ENCODE measurements around the gene ADAMTSL4. TPM values are rescaled to one million over a fixed set of nuclear protein-coding genes. Genes with fewer than 3 reads are reported as not detected.
"Not testable (repeated sequence)": the region's sequence is repeated elsewhere in the genome, so short reads cannot be mapped to it uniquely, and the experiment has no call there.

The ADAMTSL4 gene
- total and polyA plus RNA-seq, 7 experiments from 2014 or later, result 0.14 to 27.7 (median 0.68) TPM

GRCh38 chr1:150580966-150581365 lies 31.8 kb downstream of the ADAMTSL4 start:
- peaks cover 13 to 27% (median 19%) of the 10 kb centered on the region in 7 donors for H3K4me1 Mint-ChIP-seq
- H3K4me1 ChIP-seq (ENCODE audit: control insufficient read depth in 2 of 2, insufficient read depth in 2 of 2, low read length in 2 of 2); H3K27me3 ChIP-seq (ENCODE audit: control insufficient read depth in 2 of 2, insufficient read depth in 2 of 2, low read length in 2 of 2); H3K27me3 Mint-ChIP-seq; H3K4me3 ChIP-seq (ENCODE audit: low read length); DNase-seq; H3K9me3 ChIP-seq (ENCODE audit: control insufficient read depth in 2 of 3, low read length in 3 of 3); ATAC-seq; H3K9me3 Mint-ChIP-seq; intact Hi-C loops (cut with micrococcal nuclease): not testable (repeated sequence)
- Histone ChIP-seq H3K36me3 (ENCODE audit: control insufficient read depth in 2 of 3, insufficient read depth in 3 of 3, low read length in 3 of 3) (peaks cover 21 to 31% (median 26%) of the 10 kb centered on the region in 3 experiments), H3K27ac (ENCODE audit: low read depth, low read length) (peak overlapping the region; percentile 8)
- peaks cover 21 to 41% (median 32%) of the 10 kb centered on the region in 5 donors for H3K36me3 Mint-ChIP-seq
- ChIA-PET POLR2A (interaction anchor here (1.0 to 18.9 kb wide), 7 partner anchors 8 to 116 kb away, joined by 3 to 1237 read pairs (median 10); partner anchors contain the start of genes ENSA and GOLPH3L), CTCF (interaction anchor here (17.1 kb wide), 1 partner anchor 18 kb away, joined by 300 read pairs; no protein-coding TSS in a partner anchor)
- peak overlapping the region; percentile 95 to 98 (median 96) for H3K27ac Mint-ChIP-seq
- peak overlapping the region in 9 of 10 donors; percentile 0 to 99 (median 87) for H3K4me3 Mint-ChIP-seq

DNA sequence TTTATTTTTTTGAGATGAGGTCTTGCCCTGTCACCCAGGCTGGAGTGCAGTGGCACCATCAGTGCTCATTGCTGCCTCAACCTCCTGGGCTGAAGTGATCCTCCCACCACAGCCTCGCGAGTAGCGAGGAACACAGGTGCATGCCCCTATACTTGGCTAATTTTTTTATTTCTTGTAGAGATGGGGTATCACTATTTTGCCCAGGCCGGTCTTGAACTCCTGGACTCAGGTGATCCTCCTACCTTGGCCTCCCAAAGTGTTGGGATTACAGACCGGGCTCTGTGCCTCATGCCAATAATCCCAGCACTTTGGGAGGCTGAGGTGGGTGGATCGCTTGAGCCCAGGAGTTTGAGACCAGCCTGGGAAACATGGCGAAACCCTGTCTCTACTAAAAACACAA lies 32.2 kb downstream of the ADAMTSL4 start:
- H3K27me3 Mint-ChIP-seq; H3K4me3 Mint-ChIP-seq; ATAC-seq; DNase-seq; H3K9me3 ChIP-seq (ENCODE audit: control insufficient read depth in 2 of 3, low read length in 3 of 3); H3K27me3 ChIP-seq (ENCODE audit: control insufficient read depth in 2 of 2, insufficient read depth in 2 of 2, low read length in 2 of 2); H3K4me1 ChIP-seq (ENCODE audit: control insufficient read depth in 2 of 2, insufficient read depth in 2 of 2, low read length in 2 of 2); H3K9me3 Mint-ChIP-seq; intact Hi-C loops (cut with micrococcal nuclease); H3K4me3 ChIP-seq (ENCODE audit: low read length): not testable (repeated sequence)
- POLR2A ChIA-PET, result interaction anchor here (1.0 to 18.9 kb wide), 3 partner anchors 16 to 111 kb away, joined by 3 to 1237 read pairs (median 7); partner anchors contain the start of gene ENSA
- peak overlapping the region; percentile 8 for H3K27ac ChIP-seq (ENCODE audit: low read depth, low read length)
- Mint-ChIP-seq H3K36me3 (peaks cover 16 to 37% (median 28%) of the 10 kb centered on the region in 5 donors), H3K4me1 (peaks cover 10 to 23% (median 19%) of the 10 kb centered on the region in 7 donors), H3K27ac (peak overlapping the region in 2 of 9 donors; percentile 3 to 98)
- CTCF ChIA-PET, result interaction anchor here (17.1 kb wide), 1 partner anchor 18 kb away, joined by 300 read pairs; no protein-coding TSS in a partner anchor
- H3K36me3 ChIP-seq (ENCODE audit: control insufficient read depth in 2 of 3, insufficient read depth in 3 of 3, low read length in 3 of 3), result peaks cover 16 to 27% (median 21%) of the 10 kb centered on the region in 3 experiments

GRCh38 chr1:150581962-150582361 lies 32.8 kb downstream of the ADAMTSL4 start:
- ATAC-seq; H3K27me3 Mint-ChIP-seq; H3K4me3 ChIP-seq (ENCODE audit: low read length); H3K27ac ChIP-seq (ENCODE audit: low read depth, low read length); H3K4me3 Mint-ChIP-seq; H3K9me3 Mint-ChIP-seq; H3K9me3 ChIP-seq (ENCODE audit: control insufficient read depth in 2 of 3, low read length in 3 of 3); H3K4me1 ChIP-seq (ENCODE audit: control insufficient read depth in 2 of 2, insufficient read depth in 2 of 2, low read length in 2 of 2); DNase-seq; H3K27me3 ChIP-seq (ENCODE audit: control insufficient read depth in 2 of 2, insufficient read depth in 2 of 2, low read length in 2 of 2); intact Hi-C loops (cut with micrococcal nuclease): not testable (repeated sequence)
- Mint-ChIP-seq H3K4me1 (peaks cover 10 to 23% (median 19%) of the 10 kb centered on the region in 7 donors), H3K27ac (peak overlapping the region in 1 of 9 donors; percentile 52), H3K36me3 (peaks cover 14 to 33% (median 22%) of the 10 kb centered on the region in 5 donors)
- CTCF ChIA-PET, result interaction anchor here (17.1 kb wide), 1 partner anchor 19 kb away, joined by 300 read pairs; no protein-coding TSS in a partner anchor
- peaks cover 11 to 21% (median 16%) of the 10 kb centered on the region in 3 experiments for H3K36me3 ChIP-seq (ENCODE audit: control insufficient read depth in 2 of 3, insufficient read depth in 3 of 3, low read length in 3 of 3)
- POLR2A ChIA-PET, result interaction anchor here (1.8 to 18.9 kb wide), 2 partner anchors 17 to 47 kb away, joined by 7 to 1237 read pairs; partner anchors contain the start of gene ENSA

DNA sequence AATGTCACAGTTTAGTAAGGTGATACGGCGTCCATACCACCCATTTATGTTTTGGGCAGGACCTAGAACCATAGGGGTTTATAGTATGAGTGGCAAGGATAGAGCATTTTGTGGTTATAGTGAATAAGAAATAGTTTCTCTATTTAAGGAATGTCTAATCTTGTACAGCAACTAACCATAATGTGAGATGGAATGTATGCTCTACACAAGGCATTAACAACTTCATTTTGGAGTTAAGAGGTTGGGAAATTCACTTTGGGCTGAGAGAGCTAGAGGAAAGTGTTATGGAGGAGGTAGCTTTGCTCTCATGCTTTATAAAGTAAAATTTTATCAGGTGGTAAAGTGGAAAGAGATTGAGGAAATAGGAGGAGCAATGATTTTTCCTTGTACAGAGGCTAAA lies 33.2 kb downstream of the ADAMTSL4 start:
- intact Hi-C loops (cut with micrococcal nuclease), result no loop called here
- H3K36me3 Mint-ChIP-seq, result peaks cover 10 to 29% (median 18%) of the 10 kb centered on the region in 5 donors
- ChIA-PET CTCF (interaction anchor here (17.1 kb wide), 1 partner anchor 19 kb away, joined by 300 read pairs; no protein-coding TSS in a partner anchor), POLR2A (interaction anchor here (1.8 to 18.9 kb wide), 2 partner anchors 17 to 47 kb away, joined by 7 to 1237 read pairs; partner anchors contain the start of gene ENSA)
- peaks cover 0 to 9% (median 0%) of the 10 kb centered on the region in 11 donors for H3K9me3 Mint-ChIP-seq
- ATAC-seq (no peak), DNase-seq (no peak)
- peaks cover 0 to 7% (median 0%) of the 10 kb centered on the region in 5 donors for H3K27me3 Mint-ChIP-seq
- H3K27me3 ChIP-seq (ENCODE audit: control insufficient read depth in 2 of 2, insufficient read depth in 2 of 2, low read length in 2 of 2), result no peaks in the 10 kb centered on the region
- no peak overlapping the region for H3K4me3 ChIP-seq (ENCODE audit: low read length)
- H3K4me1 Mint-ChIP-seq, result peaks cover 10 to 23% (median 19%) of the 10 kb centered on the region in 7 donors
- no peaks in the 10 kb centered on the region for H3K9me3 ChIP-seq (ENCODE audit: control insufficient read depth in 2 of 3, low read length in 3 of 3)
- H3K36me3 ChIP-seq (ENCODE audit: control insufficient read depth in 2 of 3, insufficient read depth in 3 of 3, low read length in 3 of 3), result peaks cover 7 to 17% (median 12%) of the 10 kb centered on the region in 3 experiments
- no peaks in the 10 kb centered on the region for H3K4me1 ChIP-seq (ENCODE audit: control insufficient read depth in 2 of 2, insufficient read depth in 2 of 2, low read length in 2 of 2)
- H3K4me3 Mint-ChIP-seq, result no peak overlapping the region
- H3K27ac Mint-ChIP-seq, result peak overlapping the region in 3 of 9 donors; percentile 52 to 87 (median 70)
- H3K27ac ChIP-seq (ENCODE audit: low read depth, low read length), result no peak overlapping the region

GRCh38 chr1:150596095-150596892 lies 47.1 kb downstream of the ADAMTSL4 start:
- Histone ChIP-seq H3K9me3 (ENCODE audit: control insufficient read depth in 2 of 3, low read length in 3 of 3) (no peaks in the 10 kb centered on the region), H3K27ac (ENCODE audit: low read depth, low read length) (no peak overlapping the region), H3K27me3 (ENCODE audit: control insufficient read depth in 2 of 2, insufficient read depth in 2 of 2, low read length in 2 of 2) (no peaks in the 10 kb centered on the region), H3K36me3 (ENCODE audit: control insufficient read depth in 2 of 3, insufficient read depth in 3 of 3, low read length in 3 of 3) (no peaks in the 10 kb centered on the region), H3K4me3 (ENCODE audit: low read length) (no peak overlapping the region), H3K4me1 (ENCODE audit: control insufficient read depth in 2 of 2, insufficient read depth in 2 of 2, low read length in 2 of 2) (no peaks in the 10 kb centered on the region)
- H3K27me3 Mint-ChIP-seq, result no peaks in the 10 kb centered on the region
- DNase-seq (no peak), ATAC-seq (no peak)
- ChIA-PET POLR2A (interaction anchor here (1.3 kb wide), 1 partner anchor 35 kb away, joined by 3 read pairs; no protein-coding TSS in a partner anchor), CTCF (no interaction called here)
- H3K36me3 Mint-ChIP-seq, result peaks cover 0 to 19% (median 14%) of the 10 kb centered on the region in 5 donors
- intact Hi-C loops (cut with micrococcal nuclease), result no loop called here
- no peaks in the 10 kb centered on the region for H3K9me3 Mint-ChIP-seq
- peak overlapping the region in 3 of 9 donors; percentile 0 to 71 (median 7) for H3K27ac Mint-ChIP-seq
- H3K4me3 Mint-ChIP-seq, result no peak overlapping the region
- H3K4me1 Mint-ChIP-seq, result peaks cover 4 to 14% (median 7%) of the 10 kb centered on the region in 7 donors

- POLR2A ChIA-PET, result interaction anchor here (1.3 kb wide), 1 partner anchor 36 kb away, joined by 3 read pairs; no protein-coding TSS in a partner anchor
- Histone ChIP-seq H3K9me3 (ENCODE audit: control insufficient read depth in 2 of 3, low read length in 3 of 3) (no peaks in the 10 kb centered on the region), H3K36me3 (ENCODE audit: control insufficient read depth in 2 of 3, insufficient read depth in 3 of 3, low read length in 3 of 3) (no peaks in the 10 kb centered on the region), H3K27ac (ENCODE audit: low read depth, low read length) (no peak overlapping the region), H3K27me3 (ENCODE audit: control insufficient read depth in 2 of 2, insufficient read depth in 2 of 2, low read length in 2 of 2) (no peaks in the 10 kb centered on the region), H3K4me1 (ENCODE audit: control insufficient read depth in 2 of 2, insufficient read depth in 2 of 2, low read length in 2 of 2) (no peaks in the 10 kb centered on the region), H3K4me3 (ENCODE audit: low read length) (no peak overlapping the region)
- CTCF ChIA-PET, result no interaction called here
- Mint-ChIP-seq H3K4me3 (no peak overlapping the region), H3K4me1 (peaks cover 4 to 14% (median 7%) of the 10 kb centered on the region in 7 donors), H3K27me3 (no peaks in the 10 kb centered on the region), H3K36me3 (peaks cover 0 to 19% (median 14%) of the 10 kb centered on the region in 5 donors), H3K9me3 (no peaks in the 10 kb centered on the region), H3K27ac (no peak overlapping the region)
- intact Hi-C loops (cut with micrococcal nuclease), result no loop called here
- DNase-seq, result no peak
- ATAC-seq, result no peak
Measured at GRCh38 chr1:150596976-150597375, 47.8 kb downstream of the ADAMTSL4 start.

All from naive thymus-derived CD4-positive, alpha-beta T cell (primary cell).